SK-N-MC (cell line): ENCODE data around the gene GRPEL1.

ENCODE experiments used
- EZH2 ChIP-seq: fragments of 200-600 bp; sonication (generic); IDR thresholded peaks from one replicate; pipeline ENCODE4 v1.6.1; 2017; ENCODE audit warnings: antibody characterized with exemption
- FOXP2 ChIP-seq: optimal IDR thresholded peaks from 2 replicates; pipeline ENCODE3; 2011; ENCODE audit warnings: mild to moderate bottlenecking, moderate library complexity; ENCODE audit not compliant: insufficient read depth; ENCODE audit errors: extremely low read length, control extremely low read depth

DNA sequence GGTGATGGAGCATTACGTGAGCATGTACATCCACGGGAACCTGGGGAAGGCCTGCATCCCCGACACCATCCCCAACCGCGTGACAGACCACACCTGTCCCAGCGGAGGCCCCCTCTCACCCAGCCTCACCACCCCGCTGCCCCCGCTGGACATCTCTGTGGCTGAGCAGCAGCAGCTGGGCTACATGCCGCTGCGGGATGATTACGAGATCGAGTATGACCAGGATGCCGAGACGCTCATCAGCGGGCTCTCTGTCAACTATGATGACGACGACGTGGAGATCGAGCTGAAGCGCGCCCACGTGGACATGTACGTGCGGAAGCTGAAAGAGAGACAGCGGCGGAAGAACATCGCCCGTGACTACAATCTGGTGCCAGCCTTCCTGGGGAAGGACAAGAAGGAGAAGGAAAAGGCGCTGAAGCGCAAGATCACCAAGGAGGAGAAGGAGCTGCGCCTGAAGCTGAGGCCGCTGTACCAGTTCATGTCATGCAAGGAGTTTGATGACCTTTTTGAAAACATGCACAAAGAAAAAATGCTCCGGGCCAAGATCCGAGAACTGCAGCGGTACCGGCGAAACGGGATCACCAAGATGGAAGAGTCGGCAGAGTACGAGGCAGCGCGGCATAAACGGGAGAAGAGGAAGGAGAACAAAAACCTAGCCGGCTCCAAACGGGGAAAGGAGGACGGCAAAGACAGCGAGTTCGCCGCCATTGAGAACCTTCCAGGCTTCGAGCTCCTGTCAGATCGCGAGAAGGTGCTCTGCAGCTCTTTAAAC is 13.6 kb downstream of the GRPEL1 start:
- no peak for TF ChIP-seq EZH2
- TF ChIP-seq FOXP2: no peak
